Endometrial microvascular endothelial cells (primary cell): ENCODE measurements around the gene ZNF616. TPM values are rescaled to one million over a fixed set of nuclear protein-coding genes. Genes with fewer than 3 reads are reported as not detected.
"Not testable (repeated sequence)": the region's sequence is repeated elsewhere in the genome, so short reads cannot be mapped to it uniquely, and the experiment has no call there.

ENCODE experiments used
- in situ Hi-C: cut with HindIII; loops from 2 replicates; pipeline ENCODE4 v1.10.0; 2017; ENCODE audit warnings: low sequenced_read_pairs, low pct_unique_long_range_greater_than_20kb; ENCODE audit errors: inconsistent ontology term
- total RNA-seq: library from RNA; depleted of rRNA; stranded (reverse); fragments of >200 nt; gene quantifications from one replicate; pipeline ENCODE4 v1.2.3, GENCODE V29; 2015; ENCODE audit errors: inconsistent ontology term

Gene ZNF616
- total RNA-seq, 1 donor from 2014 or later = 4.2 TPM

GRCh38 chr19:52114691-52115090, 25.0 kb downstream of the ZNF616 start:
- in situ Hi-C loops = no loop called here

GRCh38 chr19:52112624-52113023, 27.1 kb downstream of the ZNF616 start:
- in situ Hi-C loops = no loop called here

GRCh38 chr19:52110780-52111179, 29.0 kb downstream of the ZNF616 start:
- in situ Hi-C loops = no loop called here

- in situ Hi-C loops = no loop called here
Observed at GRCh38 chr19:52102782-52103181, 37.0 kb downstream of the ZNF616 start.

GRCh38 chr19:52101866-52102562, 37.7 kb downstream of the ZNF616 start:
- in situ Hi-C loops = no loop called here

GRCh38 chr19:52099497-52100138, 40.1 kb downstream of the ZNF616 start:
- in situ Hi-C loops = no loop called here

- in situ Hi-C loops = not testable (repeated sequence)
Observed at GRCh38 chr19:52096416-52096815, 43.3 kb downstream of the ZNF616 start.

- in situ Hi-C loops = no loop called here
Observed at GRCh38 chr19:52095172-52096014, 44.3 kb downstream of the ZNF616 start, which contains the start of gene ZNF841. Gene ZNF841 (minus strand): TSS chr19:52095765. CDS start chr19:52084801, 10,964 bp downstream.

- in situ Hi-C loops = no loop called here
Observed at GRCh38 chr19:52094526-52095130, 45.1 kb downstream of the ZNF616 start.

GRCh38 chr19:52086481-52086880, 53.3 kb downstream of the ZNF616 start:
- in situ Hi-C loops = no loop called here

GRCh38 chr19:52070496-52070895, 69.2 kb downstream of the ZNF616 start:
- in situ Hi-C loops = no loop called here

GRCh38 chr19:52069653-52070052, 70.1 kb downstream of the ZNF616 start:
- in situ Hi-C loops = no loop called here

- in situ Hi-C loops = no loop called here
Observed at GRCh38 chr19:52066258-52066863, 73.4 kb downstream of the ZNF616 start.

GRCh38 chr19:52065399-52065798, 74.3 kb downstream of the ZNF616 start:
- in situ Hi-C loops = no loop called here

Other genes with a start within 250 kb of the ZNF616 start
- gene ZNF649, start 234.9 kb downstream of the ZNF616 start, total RNA-seq = 1.9 TPM
- gene ZNF613, start 212.5 kb downstream of the ZNF616 start, total RNA-seq = 4.5 TPM
- 16.4 TPM for gene ZNF350, start 153.1 kb downstream of the ZNF616 start, total RNA-seq
- gene ZNF615, start 131.7 kb downstream of the ZNF616 start, total RNA-seq = 0.93 TPM
- 7.5 TPM for gene ZNF614, start 111.6 kb downstream of the ZNF616 start, total RNA-seq
- 1.6 TPM for gene ZNF432, start 91.1 kb downstream of the ZNF616 start, total RNA-seq
- gene ZNF841, start 44.2 kb downstream of the ZNF616 start, total RNA-seq = 5.9 TPM
- gene ZNF836, start 31.7 kb upstream of the ZNF616 start, total RNA-seq = 2.2 TPM
- gene PPP2R1A, start 50.1 kb upstream of the ZNF616 start, total RNA-seq = 327 TPM
- gene ZNF766, start 129.6 kb upstream of the ZNF616 start, total RNA-seq = 3.9 TPM
- gene ZNF480, start 157.2 kb upstream of the ZNF616 start, total RNA-seq = 3.4 TPM
- gene ZNF610, start 196.3 kb upstream of the ZNF616 start, total RNA-seq = 0.93 TPM
- 8.5 TPM for gene ZNF880, start 230.0 kb upstream of the ZNF616 start, total RNA-seq